Ishikawa (cell line): Measurements from ENCODE around the gene NDUFB8.

Experiments
- CEBPB ChIP-seq: IDR thresholded peaks from 2 replicates; pipeline ENCODE4 v1.6.1; 2012
- CREB1 ChIP-seq: IDR thresholded peaks from 2 replicates; pipeline ENCODE4 v1.6.1; 2012; ENCODE audit warnings: low read depth
- EGR1 ChIP-seq: IDR thresholded peaks from 2 replicates; pipeline ENCODE4 v1.6.1; 2012
- EP300 ChIP-seq: IDR thresholded peaks from 2 replicates; pipeline ENCODE4 v1.6.1; 2012; ENCODE audit warnings: borderline replicate concordance
- FOXM1 ChIP-seq: IDR thresholded peaks from 2 replicates; pipeline ENCODE4 v1.6.1; 2012; ENCODE audit warnings: low read depth, borderline replicate concordance
- NFIC ChIP-seq: IDR thresholded peaks from 2 replicates; pipeline ENCODE4 v1.6.1; 2012
- RAD21 ChIP-seq: IDR thresholded peaks from 2 replicates; pipeline ENCODE4 v1.6.1; 2012; ENCODE audit warnings: low read depth
- TAF1 ChIP-seq: IDR thresholded peaks from 2 replicates; pipeline ENCODE4 v1.6.1; 2012; ENCODE audit warnings: low read depth, mild to moderate bottlenecking
- TCF12 ChIP-seq: IDR thresholded peaks from 2 replicates; pipeline ENCODE4 v1.6.1; 2012; ENCODE audit warnings: low read depth
- TEAD4 ChIP-seq: IDR thresholded peaks from 2 replicates; pipeline ENCODE4 v1.6.1; 2012
- YY1 ChIP-seq: IDR thresholded peaks from 2 replicates; pipeline ENCODE4 v1.6.1; 2012; ENCODE audit warnings: low read depth
- ZBTB7A ChIP-seq: IDR thresholded peaks from 2 replicates; pipeline ENCODE4 v1.6.1; 2012; ENCODE audit warnings: low read depth
- TF ChIP-seq, protein P1 (sequence below): IDR thresholded peaks from 2 replicates; pipeline ENCODE4 v1.6.1; 2012
- TF ChIP-seq, protein P2 (sequence below): IDR thresholded peaks from 2 replicates; pipeline ENCODE4 v1.6.1; 2012
- TF ChIP-seq, protein P3 (sequence below): IDR thresholded peaks from 2 replicates; pipeline ENCODE4 v1.6.1; 2012; ENCODE audit warnings: low read depth, mild to moderate bottlenecking

Gene NDUFB8

DNA sequence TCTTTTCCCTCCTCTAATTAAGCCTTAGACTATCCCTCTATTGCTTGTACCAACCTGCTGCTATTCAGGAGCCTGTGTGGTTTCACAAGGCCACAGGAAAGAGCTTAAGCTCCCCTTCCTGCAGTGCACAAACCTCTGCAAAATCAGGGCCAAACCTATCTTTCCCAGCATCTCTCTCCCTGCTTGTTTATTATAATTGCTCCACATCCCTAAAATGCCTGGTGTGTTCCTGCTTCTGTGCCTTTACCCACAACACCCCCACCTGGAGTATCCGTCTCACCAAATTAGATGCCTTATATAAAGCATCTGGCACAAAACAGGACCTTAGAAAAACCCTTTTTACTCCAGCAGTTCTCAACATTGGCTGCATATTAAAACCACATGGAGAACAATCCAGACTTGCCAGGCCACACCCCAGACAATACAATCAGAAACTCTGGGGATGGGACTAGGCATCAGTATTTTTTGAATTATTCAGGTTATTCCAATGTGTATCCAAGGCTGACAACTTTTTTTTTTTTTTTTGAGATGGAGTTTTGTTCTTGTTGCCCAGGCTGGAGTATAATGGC, 26.7 kb downstream of the NDUFB8 start:
- TF ChIP-seq TAF1 (no peak), EGR1 (no peak), CEBPB (no peak), TEAD4 (no peak), YY1 (no peak), NFIC (no peak), TCF12 (no peak), CREB1 (no peak), EP300 (no peak), FOXM1 (no peak), RAD21 (no peak), ZBTB7A (no peak)
- TF ChIP-seq, protein P1, sequence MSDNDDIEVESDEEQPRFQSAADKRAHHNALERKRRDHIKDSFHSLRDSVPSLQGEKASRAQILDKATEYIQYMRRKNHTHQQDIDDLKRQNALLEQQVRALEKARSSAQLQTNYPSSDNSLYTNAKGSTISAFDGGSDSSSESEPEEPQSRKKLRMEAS, result no peak
- TF ChIP-seq, protein P2, sequence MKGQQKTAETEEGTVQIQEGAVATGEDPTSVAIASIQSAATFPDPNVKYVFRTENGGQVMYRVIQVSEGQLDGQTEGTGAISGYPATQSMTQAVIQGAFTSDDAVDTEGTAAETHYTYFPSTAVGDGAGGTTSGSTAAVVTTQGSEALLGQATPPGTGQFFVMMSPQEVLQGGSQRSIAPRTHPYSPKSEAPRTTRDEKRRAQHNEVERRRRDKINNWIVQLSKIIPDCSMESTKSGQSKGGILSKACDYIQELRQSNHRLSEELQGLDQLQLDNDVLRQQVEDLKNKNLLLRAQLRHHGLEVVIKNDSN, result no peak
- TF ChIP-seq, protein P3, sequence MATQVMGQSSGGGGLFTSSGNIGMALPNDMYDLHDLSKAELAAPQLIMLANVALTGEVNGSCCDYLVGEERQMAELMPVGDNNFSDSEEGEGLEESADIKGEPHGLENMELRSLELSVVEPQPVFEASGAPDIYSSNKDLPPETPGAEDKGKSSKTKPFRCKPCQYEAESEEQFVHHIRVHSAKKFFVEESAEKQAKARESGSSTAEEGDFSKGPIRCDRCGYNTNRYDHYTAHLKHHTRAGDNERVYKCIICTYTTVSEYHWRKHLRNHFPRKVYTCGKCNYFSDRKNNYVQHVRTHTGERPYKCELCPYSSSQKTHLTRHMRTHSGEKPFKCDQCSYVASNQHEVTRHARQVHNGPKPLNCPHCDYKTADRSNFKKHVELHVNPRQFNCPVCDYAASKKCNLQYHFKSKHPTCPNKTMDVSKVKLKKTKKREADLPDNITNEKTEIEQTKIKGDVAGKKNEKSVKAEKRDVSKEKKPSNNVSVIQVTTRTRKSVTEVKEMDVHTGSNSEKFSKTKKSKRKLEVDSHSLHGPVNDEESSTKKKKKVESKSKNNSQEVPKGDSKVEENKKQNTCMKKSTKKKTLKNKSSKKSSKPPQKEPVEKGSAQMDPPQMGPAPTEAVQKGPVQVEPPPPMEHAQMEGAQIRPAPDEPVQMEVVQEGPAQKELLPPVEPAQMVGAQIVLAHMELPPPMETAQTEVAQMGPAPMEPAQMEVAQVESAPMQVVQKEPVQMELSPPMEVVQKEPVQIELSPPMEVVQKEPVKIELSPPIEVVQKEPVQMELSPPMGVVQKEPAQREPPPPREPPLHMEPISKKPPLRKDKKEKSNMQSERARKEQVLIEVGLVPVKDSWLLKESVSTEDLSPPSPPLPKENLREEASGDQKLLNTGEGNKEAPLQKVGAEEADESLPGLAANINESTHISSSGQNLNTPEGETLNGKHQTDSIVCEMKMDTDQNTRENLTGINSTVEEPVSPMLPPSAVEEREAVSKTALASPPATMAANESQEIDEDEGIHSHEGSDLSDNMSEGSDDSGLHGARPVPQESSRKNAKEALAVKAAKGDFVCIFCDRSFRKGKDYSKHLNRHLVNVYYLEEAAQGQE, result no peak

DNA sequence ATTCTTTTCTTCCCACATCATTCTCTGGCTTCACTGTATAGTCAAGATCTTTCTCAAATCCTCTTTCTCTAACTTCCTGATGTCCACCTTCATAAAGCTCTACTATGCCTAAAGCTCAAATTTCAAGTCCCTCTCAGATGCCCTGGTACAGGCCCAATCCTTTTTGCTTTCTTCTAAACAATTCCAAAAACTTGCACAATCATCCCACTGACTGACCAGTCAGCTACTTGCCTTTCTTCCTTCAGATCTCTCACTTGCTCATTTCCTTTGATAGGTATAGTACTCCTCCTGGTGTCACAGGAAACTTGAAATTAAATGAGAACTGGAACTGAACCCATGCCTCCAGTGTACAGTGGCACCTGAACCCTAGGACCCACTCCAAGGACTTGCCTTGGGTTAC, 28.2 kb downstream of the NDUFB8 start:
- TF ChIP-seq NFIC, result no peak
- TF ChIP-seq FOXM1, result no peak
- no peak for TF ChIP-seq EGR1
- TF ChIP-seq, protein P2, result no peak
- TF ChIP-seq TAF1, result no peak
- no peak for TF ChIP-seq CREB1
- TF ChIP-seq EP300, result no peak
- no peak for TF ChIP-seq ZBTB7A
- no peak for TF ChIP-seq RAD21
- TF ChIP-seq, protein P3, result no peak

DNA sequence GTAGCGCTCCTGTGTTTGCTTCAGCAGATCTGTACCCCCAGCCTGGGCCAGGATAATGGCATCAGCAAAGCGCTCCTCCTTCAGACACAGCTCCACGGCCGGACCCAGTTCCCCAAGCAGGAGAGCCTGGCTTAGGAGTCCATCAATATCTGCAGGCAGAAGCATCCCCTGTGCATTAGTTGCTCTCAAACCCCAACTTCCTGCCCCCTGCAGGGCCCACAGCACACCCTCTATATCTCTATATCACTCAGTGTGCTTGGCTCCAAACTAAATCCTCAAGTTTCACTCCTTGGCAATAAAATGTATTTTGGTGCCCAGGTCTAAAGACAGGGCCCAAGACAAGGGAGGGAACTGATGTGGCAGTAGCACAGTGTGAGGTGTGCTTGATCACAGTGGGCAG, 31.6 kb downstream of the NDUFB8 start:
- no peak for TF ChIP-seq TCF12

DNA sequence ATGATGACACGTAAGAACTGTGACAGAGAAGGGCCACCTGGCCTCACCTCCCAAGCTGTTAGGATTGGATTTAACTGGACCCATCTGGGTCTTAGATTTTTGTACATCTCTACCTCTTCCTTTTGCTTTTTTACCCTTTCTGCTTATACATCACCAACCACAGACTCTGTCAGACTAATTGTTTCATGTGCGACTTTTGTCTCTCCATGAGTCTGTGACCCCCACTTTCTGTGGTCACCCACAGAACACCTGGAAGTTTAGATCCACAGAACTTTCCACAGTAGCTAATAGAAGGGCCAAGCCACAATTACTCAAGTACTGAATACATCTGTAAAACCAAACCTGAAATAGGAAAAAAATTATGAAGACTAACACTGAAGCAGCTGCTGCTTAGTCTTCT, 33.1 kb downstream of the NDUFB8 start:
- TF ChIP-seq NFIC (no peak), TAF1 (no peak), EGR1 (no peak), YY1 (no peak), TCF12 (no peak), RAD21 (no peak), CREB1 (no peak), FOXM1 (no peak), TEAD4 (no peak), EP300 (no peak), CEBPB (no peak), ZBTB7A (no peak)
- TF ChIP-seq, protein P3, result no peak
- TF ChIP-seq, protein P2, result no peak
- TF ChIP-seq, protein P1, result no peak

DNA sequence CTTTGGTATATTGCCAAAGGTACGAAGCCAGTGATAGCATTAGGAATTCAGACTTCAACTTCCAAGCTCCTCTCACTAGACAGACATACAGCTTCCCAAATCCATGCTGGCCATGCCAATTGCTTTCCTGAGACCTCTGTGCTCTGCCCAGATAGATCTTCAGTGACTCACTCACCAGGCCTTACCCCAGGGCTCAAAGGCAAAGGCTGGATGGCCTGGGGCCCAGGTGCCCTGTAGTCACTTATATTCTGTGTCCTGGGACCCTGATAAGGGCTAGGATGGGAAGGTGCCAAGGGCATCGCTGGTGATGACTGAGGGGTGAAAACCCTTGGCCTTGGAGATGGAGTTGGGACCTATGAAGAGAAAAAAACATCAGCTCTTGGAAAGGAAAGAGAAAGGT, 39.1 kb downstream of the NDUFB8 start:
- no peak for TF ChIP-seq EP300
- TF ChIP-seq TCF12, result no peak
- no peak for TF ChIP-seq CREB1
- no peak for TF ChIP-seq NFIC
- TF ChIP-seq EGR1, result no peak
- TF ChIP-seq, protein P1, result no peak
- TF ChIP-seq TAF1, result no peak
- TF ChIP-seq YY1, result no peak
- TF ChIP-seq RAD21, result no peak
- TF ChIP-seq CEBPB, result no peak
- TF ChIP-seq FOXM1, result no peak
- no peak for TF ChIP-seq TEAD4
- TF ChIP-seq, protein P2, result no peak
- TF ChIP-seq, protein P3, result no peak
- TF ChIP-seq ZBTB7A, result no peak
